MCF 10A (cell line): Measurements from ENCODE around the gene RELL2. TPM values are rescaled to one million over a fixed set of nuclear protein-coding genes. Genes with fewer than 3 reads are reported as not detected.

ENCODE experiments used
- BruUV-seq: library from RNA; stranded (reverse); fragments of 400-500 nt; replicated peaks from 2 replicates; lab custom pipeline; 2021; lab: Mats Ljungman, UMichigan
- CTCF ChIA-PET: fragments of 300-600 bp; sonication (Branson Sonifier 250); formaldehyde crosslinking; extraction: SDS; loops from one replicate; lab custom pipeline; 2021; ENCODE audit warnings: antibody characterized with exemption, inconsistent platforms; lab: Yijun Ruan, JAX
- POLR2A ChIA-PET: fragments of 300-600, 350-650 bp; sonication (Branson Sonifier 250); formaldehyde crosslinking; extraction: SDS; loops from one replicate; lab custom pipeline; 2020; ENCODE audit warnings: antibody characterized with exemption, inconsistent platforms; lab: Yijun Ruan, JAX
- DNase-seq: peaks from one replicate; pipeline ENCODE4 v3.0.0-alpha.2; 2018; ENCODE audit not compliant: unreplicated experiment
- H3K27ac Mint-ChIP-seq: one replicate; pipeline ENCODE4 v1.8.0; 2022; ENCODE audit warnings: mild to moderate bottlenecking, low read depth, mixed read lengths; ENCODE audit not compliant: unreplicated experiment
- H3K27me3 Mint-ChIP-seq: one replicate; pipeline ENCODE4 v1.8.0; 2022; ENCODE audit warnings: mixed read lengths; ENCODE audit not compliant: insufficient read depth, unreplicated experiment
- H3K36me3 Mint-ChIP-seq: one replicate; pipeline ENCODE4 v1.8.0; 2022; ENCODE audit warnings: mild to moderate bottlenecking, moderate library complexity, mixed read lengths; ENCODE audit not compliant: insufficient read depth, unreplicated experiment
- H3K4me1 Mint-ChIP-seq: one replicate; pipeline ENCODE4 v1.8.0; 2022; ENCODE audit warnings: mixed read lengths; ENCODE audit not compliant: insufficient read depth, unreplicated experiment
- H3K4me3 Mint-ChIP-seq: one replicate; pipeline ENCODE4 v1.8.0; 2022; ENCODE audit warnings: mild to moderate bottlenecking, moderate library complexity, mixed read lengths; ENCODE audit not compliant: unreplicated experiment
- H3K9me3 Mint-ChIP-seq: one replicate; pipeline ENCODE4 v1.8.0; 2022; ENCODE audit warnings: mixed read lengths; ENCODE audit not compliant: unreplicated experiment
- CTCF ChIP-seq: fragments of 200-600 bp; IDR thresholded peaks from one replicate; pipeline ENCODE4 v1.8.0; 2022; ENCODE audit warnings: antibody characterized with exemption, mild to moderate bottlenecking; ENCODE audit not compliant: unreplicated experiment
- intact Hi-C: fragments of 100-400 bp; cut with micrococcal nuclease; formaldehyde crosslinking; loops from 2 replicates; pipeline ENCODE4 v1.14.1; 2022
- total RNA-seq: library from RNA; stranded (reverse); gene quantifications from 2 replicates; pipeline ENCODE4 v1.2.3, GENCODE V29; 2022

RELL2 gene
- total RNA-seq, 1 experiment from 2014 or later: 12.5 TPM

DNA sequence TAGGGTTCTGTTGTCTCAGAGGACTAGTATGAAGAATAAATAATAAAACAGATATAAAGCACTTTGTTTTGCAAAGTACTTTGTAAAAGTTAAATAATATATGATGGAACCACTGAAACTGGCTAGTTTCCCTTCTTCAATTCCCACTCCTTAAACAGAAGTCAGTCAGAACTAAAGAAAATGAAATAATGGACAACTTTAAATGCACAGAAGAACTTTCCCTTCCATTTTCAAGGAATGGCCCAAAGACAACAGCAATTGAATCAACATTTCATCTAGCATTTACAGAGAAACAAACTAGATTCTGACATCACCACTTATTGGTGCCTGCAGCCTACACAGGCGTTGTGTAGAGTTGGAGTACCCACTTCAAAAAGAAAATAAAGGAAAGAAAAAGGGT, 34.2 kb upstream of the RELL2 start:
- CTCF ChIA-PET: interaction anchor here (0.6 to 9.1 kb wide), 10 partner anchors 9 to 519 kb away, joined by 3 to 165 read pairs (median 3); partner anchors contain the start of gene DIAPH1
- Mint-ChIP-seq H3K36me3 (peaks cover 18% of the 10 kb centered on the region), H3K27me3 (no peaks in the 10 kb centered on the region), H3K9me3 (no peaks in the 10 kb centered on the region), H3K4me3 (no peak overlapping the region), H3K4me1 (peaks cover 37% of the 10 kb centered on the region), H3K27ac (peak overlapping the region; percentile 98)
- no TSS peak for BruUV-seq
- intact Hi-C loops: loop anchor here (10.0 kb wide), 1 partner anchor 628 kb away; no protein-coding TSS in a partner anchor
- POLR2A ChIA-PET: interaction anchor here (0.8 to 14.7 kb wide), 6 partner anchors 9 to 973 kb away, joined by 3 to 385 read pairs (median 22); partner anchors contain the start of genes DIAPH1, HDAC3 and RELL2
- DNase-seq: no peak
- TF ChIP-seq CTCF: no peak

DNA sequence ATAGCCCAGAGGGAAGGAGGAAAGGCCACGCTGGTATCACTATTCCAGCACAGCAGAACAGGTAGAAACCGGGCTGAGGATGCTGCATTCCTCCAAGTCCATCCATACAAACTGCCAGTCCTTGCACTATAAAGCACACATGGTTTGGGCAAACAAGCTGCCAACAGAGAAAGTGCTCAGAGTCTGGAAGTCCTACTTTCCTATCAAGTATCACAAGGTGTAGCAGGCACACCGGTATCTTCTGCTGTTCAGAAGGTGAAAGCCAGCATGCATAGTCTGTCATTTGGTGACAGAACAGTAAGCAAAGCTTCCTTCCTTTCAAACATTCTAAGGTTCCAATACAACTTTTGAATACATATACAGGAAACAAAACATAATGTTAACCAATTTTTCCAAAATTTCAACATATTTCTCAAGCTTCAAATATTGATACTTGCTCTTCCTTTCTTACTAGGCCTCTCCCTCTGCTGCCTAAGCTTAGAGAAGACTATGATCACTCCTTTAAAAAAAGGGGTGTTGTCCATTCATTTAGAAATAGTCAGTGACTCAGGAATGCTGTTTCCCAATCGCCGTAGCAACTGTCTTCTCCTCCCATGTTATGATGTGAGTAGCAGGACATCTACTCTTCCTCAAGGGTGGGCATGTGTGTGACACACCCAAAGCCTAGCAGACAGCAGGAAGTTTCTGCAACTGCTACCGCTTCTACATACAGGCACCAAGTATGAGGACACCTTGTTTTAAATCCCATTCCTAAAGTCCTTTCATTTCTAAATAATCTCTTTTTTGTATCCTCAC, 32.7 kb upstream of the RELL2 start:
- Mint-ChIP-seq H3K27ac (peak overlapping the region; percentile 98), H3K9me3 (no peaks in the 10 kb centered on the region), H3K27me3 (no peaks in the 10 kb centered on the region), H3K36me3 (peaks cover 18% of the 10 kb centered on the region), H3K4me3 (peak overlapping the region; percentile 63), H3K4me1 (peaks cover 38% of the 10 kb centered on the region)
- ChIA-PET POLR2A (interaction anchor here (0.6 to 14.7 kb wide), 11 partner anchors 11 to 387 kb away, joined by 3 to 385 read pairs (median 4); partner anchors contain the start of genes DIAPH1, HDAC3 and RELL2), CTCF (interaction anchor here (0.6 to 9.1 kb wide), 9 partner anchors 11 to 207 kb away, joined by 3 to 165 read pairs (median 3); partner anchors contain the start of genes DIAPH1, PCDHGB5 and RELL2)
- DNase-seq: peak; percentile 98
- no peak for TF ChIP-seq CTCF
- intact Hi-C loops: loop anchor here (1.0 to 10.0 kb wide), 2 partner anchors 15 to 629 kb away; no protein-coding TSS in a partner anchor
- BruUV-seq: TSS peak; percentile 80

GRCh38 chr5:141605523-141606277, 31.1 kb upstream of the RELL2 start:
- peak overlapping the region; percentile 98 for H3K27ac Mint-ChIP-seq
- peaks cover 44% of the 10 kb centered on the region for H3K4me1 Mint-ChIP-seq
- H3K36me3 Mint-ChIP-seq: peaks cover 24% of the 10 kb centered on the region
- intact Hi-C loops: loop anchor here (10.0 kb wide), 1 partner anchor 631 kb away; no protein-coding TSS in a partner anchor
- no peaks in the 10 kb centered on the region for H3K9me3 Mint-ChIP-seq
- H3K27me3 Mint-ChIP-seq: no peaks in the 10 kb centered on the region
- BruUV-seq: no TSS peak
- peak overlapping the region; percentile 17 for H3K4me3 Mint-ChIP-seq
- ChIA-PET CTCF (interaction anchor here (0.5 to 1.1 kb wide), 4 partner anchors 11 to 37 kb away, joined by 4 to 7 read pairs (median 6); no protein-coding TSS in a partner anchor), POLR2A (interaction anchor here (1.0 to 14.7 kb wide), 6 partner anchors 9 to 31 kb away, joined by 3 to 385 read pairs (median 18); partner anchors contain the start of genes DIAPH1, HDAC3 and RELL2)
- TF ChIP-seq CTCF: no peak
- peak; percentile 63 for DNase-seq
